ENCODE results near the gene SSTR4. TPM values are rescaled to one million over a fixed set of nuclear protein-coding genes. Genes with fewer than 3 reads are reported as not detected.
"Not testable (repeated sequence)": the region's sequence is repeated elsewhere in the genome, so short reads cannot be mapped to it uniquely, and the experiment has no call there.

Gene SSTR4
- total RNA-seq (2014; rRNA removed; shearing (Covaris generic)) = not detected in 2 replicates

- Histone ChIP-seq H3K4me1 (replicated peaks) (no peaks in the 10 kb centered on the region), H3K36me3 (no peaks in the 10 kb centered on the region), H3K27me3 (replicated peaks) (peaks cover 25% of the 10 kb centered on the region), H3K27ac (no peak within 1 kb of the TSS), H3K4me3 (no peak within 1 kb of the TSS), H3K9me3 (replicated peaks) (no peaks in the 10 kb centered on the region)
- DNase-seq (ENCODE audit: low read depth in 1 of 2, low spot score in 2 of 2) = no peak
These were observed at the start of gene SSTR4 for GRCh38 chr20:23034721-23035671. Gene SSTR4, plus strand, starts transcription at chr20:23035312. Its CDS starts 172 bp downstream, at chr20:23035484.

GRCh38 chr20:22986601-22987000, 48.5 kb upstream of the SSTR4 start:
- Histone ChIP-seq H3K4me1 (replicated peaks) (no peaks in the 10 kb centered on the region), H3K27me3 (replicated peaks) (no peaks in the 10 kb centered on the region), H3K36me3 (no peaks in the 10 kb centered on the region), H3K27ac (no peak overlapping the region), H3K4me3 (no peak overlapping the region), H3K9me3 (replicated peaks) (no peaks in the 10 kb centered on the region)
- DNase-seq (ENCODE audit: low read depth in 1 of 2, low spot score in 2 of 2) = no peak

GRCh38 chr20:22991424-22991823, 43.7 kb upstream of the SSTR4 start:
- H3K27me3 ChIP-seq (replicated peaks); H3K36me3 ChIP-seq; H3K4me3 ChIP-seq; H3K4me1 ChIP-seq (replicated peaks); H3K9me3 ChIP-seq (replicated peaks); DNase-seq (ENCODE audit: low read depth in 1 of 2, low spot score in 2 of 2); H3K27ac ChIP-seq: not testable (repeated sequence)

GRCh38 chr20:22993823-22994222, 41.3 kb upstream of the SSTR4 start:
- Histone ChIP-seq H3K4me3 (no peak overlapping the region), H3K36me3 (no peaks in the 10 kb centered on the region), H3K27me3 (replicated peaks) (0 out of 2 replicates have a peak, but pooled peaks cover 4% of the 10 kb centered on the region), H3K27ac (no peak overlapping the region), H3K4me1 (replicated peaks) (no peaks in the 10 kb centered on the region), H3K9me3 (replicated peaks) (no peaks in the 10 kb centered on the region)
- no peak for DNase-seq (ENCODE audit: low read depth in 1 of 2, low spot score in 2 of 2)

GRCh38 chr20:22995923-22996322, 39.2 kb upstream of the SSTR4 start:
- no peak for DNase-seq (ENCODE audit: low read depth in 1 of 2, low spot score in 2 of 2)
- Histone ChIP-seq H3K27ac (no peak overlapping the region), H3K36me3 (no peaks in the 10 kb centered on the region), H3K4me3 (no peak overlapping the region), H3K9me3 (replicated peaks) (no peaks in the 10 kb centered on the region), H3K27me3 (replicated peaks) (0 out of 2 replicates have a peak, but pooled peaks cover 4% of the 10 kb centered on the region), H3K4me1 (replicated peaks) (no peaks in the 10 kb centered on the region)

- Histone ChIP-seq H3K36me3 (no peaks in the 10 kb centered on the region), H3K4me1 (replicated peaks) (no peaks in the 10 kb centered on the region), H3K27me3 (replicated peaks) (0 out of 2 replicates have a peak, but pooled peaks cover 4% of the 10 kb centered on the region), H3K4me3 (no peak overlapping the region), H3K9me3 (replicated peaks) (no peaks in the 10 kb centered on the region), H3K27ac (no peak overlapping the region)
- DNase-seq (ENCODE audit: low read depth in 1 of 2, low spot score in 2 of 2) = no peak
These were observed 36.6 kb upstream of the SSTR4 start for GRCh38 chr20:22998476-22998875.

- no peaks in the 10 kb centered on the region for H3K36me3 ChIP-seq
- H3K4me3 ChIP-seq = no peak overlapping the region
- DNase-seq (ENCODE audit: low read depth in 1 of 2, low spot score in 2 of 2) = no peak
- H3K9me3 ChIP-seq (replicated peaks) = no peaks in the 10 kb centered on the region
- no peaks in the 10 kb centered on the region for H3K4me1 ChIP-seq (replicated peaks)
- no peak overlapping the region for H3K27ac ChIP-seq
- 0 out of 2 replicates have a peak, but pooled peaks cover 4% of the 10 kb centered on the region for H3K27me3 ChIP-seq (replicated peaks)
These were observed 35.4 kb upstream of the SSTR4 start for GRCh38 chr20:22999756-23000155.

GRCh38 chr20:23000232-23000947, 34.7 kb upstream of the SSTR4 start:
- Histone ChIP-seq H3K36me3 (no peaks in the 10 kb centered on the region), H3K27ac (no peak overlapping the region), H3K4me3 (no peak overlapping the region), H3K4me1 (replicated peaks) (no peaks in the 10 kb centered on the region), H3K27me3 (replicated peaks) (peaks cover 4% of the 10 kb centered on the region; the same call in 1 of the 2 replicates), H3K9me3 (replicated peaks) (no peaks in the 10 kb centered on the region)
- no peak for DNase-seq (ENCODE audit: low read depth in 1 of 2, low spot score in 2 of 2)

GRCh38 chr20:23002276-23002675, 32.8 kb upstream of the SSTR4 start:
- no peak for DNase-seq (ENCODE audit: low read depth in 1 of 2, low spot score in 2 of 2)
- Histone ChIP-seq H3K4me1 (replicated peaks) (no peaks in the 10 kb centered on the region), H3K27me3 (replicated peaks) (no peaks in the 10 kb centered on the region; the same call in 1 of the 2 replicates), H3K36me3 (no peaks in the 10 kb centered on the region), H3K4me3 (no peak overlapping the region), H3K9me3 (replicated peaks) (no peaks in the 10 kb centered on the region), H3K27ac (no peak overlapping the region)

GRCh38 chr20:23003077-23003635, 32.0 kb upstream of the SSTR4 start:
- DNase-seq (ENCODE audit: low read depth in 1 of 2, low spot score in 2 of 2) = no peak
- Histone ChIP-seq H3K36me3 (no peaks in the 10 kb centered on the region), H3K27ac (no peak overlapping the region)

GRCh38 chr20:23003881-23004460, 31.1 kb upstream of the SSTR4 start:
- Histone ChIP-seq H3K9me3 (replicated peaks) (no peaks in the 10 kb centered on the region), H3K4me1 (replicated peaks) (no peaks in the 10 kb centered on the region), H3K36me3 (no peaks in the 10 kb centered on the region), H3K27ac (no peak overlapping the region), H3K27me3 (replicated peaks) (no peaks in the 10 kb centered on the region; the same call in 1 of the 2 replicates), H3K4me3 (no peak overlapping the region)
- no peak for DNase-seq (ENCODE audit: low read depth in 1 of 2, low spot score in 2 of 2)

More at GRCh38 chr20:23003077-23003635, 32.0 kb upstream of the SSTR4 start:
- H3K4me1 ChIP-seq (replicated peaks) = no peaks in the 10 kb centered on the region
- no peaks in the 10 kb centered on the region for H3K9me3 ChIP-seq (replicated peaks)
- H3K27me3 ChIP-seq (replicated peaks) = no peaks in the 10 kb centered on the region; the same call in 1 of the 2 replicates
- H3K4me3 ChIP-seq = no peak overlapping the region

GRCh38 chr20:23005776-23006175, 29.3 kb upstream of the SSTR4 start:
- Histone ChIP-seq H3K27ac (no peak overlapping the region), H3K9me3 (replicated peaks) (no peaks in the 10 kb centered on the region), H3K36me3 (no peaks in the 10 kb centered on the region), H3K4me3 (no peak overlapping the region), H3K4me1 (replicated peaks) (no peaks in the 10 kb centered on the region), H3K27me3 (replicated peaks) (no peaks in the 10 kb centered on the region; the same call in 1 of the 2 replicates)
- DNase-seq (ENCODE audit: low read depth in 1 of 2, low spot score in 2 of 2) = no peak

GRCh38 chr20:23007462-23007861, 27.6 kb upstream of the SSTR4 start:
- Histone ChIP-seq H3K9me3 (replicated peaks) (no peaks in the 10 kb centered on the region), H3K27ac (no peak overlapping the region), H3K36me3 (no peaks in the 10 kb centered on the region), H3K4me1 (replicated peaks) (no peaks in the 10 kb centered on the region), H3K4me3 (no peak overlapping the region), H3K27me3 (replicated peaks) (no peaks in the 10 kb centered on the region; the same call in 1 of the 2 replicates)
- DNase-seq (ENCODE audit: low read depth in 1 of 2, low spot score in 2 of 2) = no peak
